ENCODE results near the gene CCDC106. TPM values are rescaled to one million over a fixed set of nuclear protein-coding genes. Genes with fewer than 3 reads are reported as not detected.

CCDC106 gene
- total RNA-seq, 2 experiments from 2014 or later, result 1.7 to 1.8 TPM

DNA sequence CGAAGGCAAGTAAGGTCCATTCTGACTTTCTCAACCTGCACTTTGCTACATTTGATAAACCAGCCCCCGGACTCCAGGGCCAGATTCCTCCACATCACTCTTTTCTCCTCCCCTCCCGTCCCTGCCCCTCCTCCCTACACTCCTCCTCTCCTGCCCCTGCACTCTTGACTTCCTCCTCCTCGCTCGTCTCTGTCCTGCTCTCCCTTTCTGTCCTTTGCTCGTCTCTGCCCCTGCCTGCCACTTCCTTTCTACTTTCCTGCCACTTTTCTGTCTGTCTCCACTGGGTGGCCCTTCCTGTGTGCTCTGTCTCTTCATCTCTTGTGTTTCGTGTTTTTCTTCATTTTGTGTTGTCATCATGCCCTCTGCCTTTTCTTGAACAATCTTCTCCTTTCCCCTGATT is 13.8 kb downstream of the CCDC106 start:
- TF ChIP-seq, protein P1, sequence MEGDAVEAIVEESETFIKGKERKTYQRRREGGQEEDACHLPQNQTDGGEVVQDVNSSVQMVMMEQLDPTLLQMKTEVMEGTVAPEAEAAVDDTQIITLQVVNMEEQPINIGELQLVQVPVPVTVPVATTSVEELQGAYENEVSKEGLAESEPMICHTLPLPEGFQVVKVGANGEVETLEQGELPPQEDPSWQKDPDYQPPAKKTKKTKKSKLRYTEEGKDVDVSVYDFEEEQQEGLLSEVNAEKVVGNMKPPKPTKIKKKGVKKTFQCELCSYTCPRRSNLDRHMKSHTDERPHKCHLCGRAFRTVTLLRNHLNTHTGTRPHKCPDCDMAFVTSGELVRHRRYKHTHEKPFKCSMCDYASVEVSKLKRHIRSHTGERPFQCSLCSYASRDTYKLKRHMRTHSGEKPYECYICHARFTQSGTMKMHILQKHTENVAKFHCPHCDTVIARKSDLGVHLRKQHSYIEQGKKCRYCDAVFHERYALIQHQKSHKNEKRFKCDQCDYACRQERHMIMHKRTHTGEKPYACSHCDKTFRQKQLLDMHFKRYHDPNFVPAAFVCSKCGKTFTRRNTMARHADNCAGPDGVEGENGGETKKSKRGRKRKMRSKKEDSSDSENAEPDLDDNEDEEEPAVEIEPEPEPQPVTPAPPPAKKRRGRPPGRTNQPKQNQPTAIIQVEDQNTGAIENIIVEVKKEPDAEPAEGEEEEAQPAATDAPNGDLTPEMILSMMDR (IDR thresholded peaks at IDR 0.05), result no peak
- Histone ChIP-seq H3K9me3 (ENCODE audit: control insufficient read depth in 1 of 2, insufficient read depth in 1 of 2, low read length in 2 of 2) (no peaks in the 10 kb centered on the region), H3K27me3 (ENCODE audit: control insufficient read depth in 1 of 2, insufficient read depth in 2 of 2, low read length in 2 of 2) (no peaks in the 10 kb centered on the region), H3K27ac (ENCODE audit: low read depth in 1 of 2, low read length in 2 of 2) (no peak overlapping the region), H3K4me1 (ENCODE audit: insufficient read depth, low read length) (peaks cover 49% of the 10 kb centered on the region), H3K36me3 (ENCODE audit: insufficient read depth, low read length) (peaks cover 77% of the 10 kb centered on the region), H3K4me3 (ENCODE audit: low read length) (no peak overlapping the region)
- intact Hi-C loops (cut with DNase I, micrococcal nuclease), result no loop called here
- CTCF ChIA-PET, result no interaction called here
- Mint-ChIP-seq H3K9me3 (no peaks in the 10 kb centered on the region), H3K27me3 (no peaks in the 10 kb centered on the region), H3K36me3 (ENCODE audit: low read depth) (peaks cover 72% of the 10 kb centered on the region), H3K27ac (peak overlapping the region; percentile 42), H3K4me3 (no peak overlapping the region), H3K4me1 (ENCODE audit: low read depth) (peaks cover 32% of the 10 kb centered on the region)
- DNase-seq, result no peak
- POLR2A ChIA-PET, result no interaction called here
- ATAC-seq (ENCODE audit: poor library complexity), result no peak

GRCh38 chr19:55663846-55664536 is 16.0 kb downstream of the CCDC106 start:
- TF ChIP-seq, protein P1 (IDR thresholded peaks at IDR 0.05), result no peak
- Histone ChIP-seq H3K36me3 (ENCODE audit: insufficient read depth, low read length) (peaks cover 93% of the 10 kb centered on the region), H3K27me3 (ENCODE audit: control insufficient read depth in 1 of 2, insufficient read depth in 2 of 2, low read length in 2 of 2) (no peaks in the 10 kb centered on the region), H3K9me3 (ENCODE audit: control insufficient read depth in 1 of 2, insufficient read depth in 1 of 2, low read length in 2 of 2) (no peaks in the 10 kb centered on the region), H3K4me1 (ENCODE audit: insufficient read depth, low read length) (peaks cover 35% of the 10 kb centered on the region), H3K27ac (ENCODE audit: low read depth in 1 of 2, low read length in 2 of 2) (no peak overlapping the region), H3K4me3 (ENCODE audit: low read length) (no peak overlapping the region)
- DNase-seq, result no peak
- ChIA-PET POLR2A (interaction anchor here (0.8 to 1.0 kb wide), 2 partner anchors 10 to 30 kb away, joined by 3 read pairs; partner anchors contain the start of gene EPN1), CTCF (interaction anchor here (0.9 kb wide), 1 partner anchor 11 kb away, joined by 6 read pairs; no protein-coding TSS in a partner anchor)
- Mint-ChIP-seq H3K27ac (no peak overlapping the region), H3K4me1 (ENCODE audit: low read depth) (peaks cover 16% of the 10 kb centered on the region), H3K9me3 (no peaks in the 10 kb centered on the region), H3K27me3 (no peaks in the 10 kb centered on the region), H3K36me3 (ENCODE audit: low read depth) (peaks cover 80% of the 10 kb centered on the region), H3K4me3 (no peak overlapping the region)
- no peak for ATAC-seq (ENCODE audit: poor library complexity)
- intact Hi-C loops (cut with DNase I, micrococcal nuclease), result no loop called here

- ChIA-PET CTCF (no interaction called here), POLR2A (interaction anchor here (0.8 to 1.3 kb wide), 3 partner anchors 10 to 12 kb away, joined by 3 to 6 read pairs (median 4); partner anchors contain the start of gene U2AF2)
- DNase-seq (no peak), ATAC-seq (ENCODE audit: poor library complexity) (no peak)
- H3K4me3 ChIP-seq (ENCODE audit: low read length), result no peak overlapping the region
- no peaks in the 10 kb centered on the region for H3K27me3 ChIP-seq (ENCODE audit: control insufficient read depth in 1 of 2, insufficient read depth in 2 of 2, low read length in 2 of 2)
- intact Hi-C loops (cut with DNase I, micrococcal nuclease), result no loop called here
- TF ChIP-seq, protein P1 (IDR thresholded peaks at IDR 0.05), result no peak
- peaks cover 21% of the 10 kb centered on the region for H3K4me1 Mint-ChIP-seq (ENCODE audit: low read depth)
- peaks cover 92% of the 10 kb centered on the region for H3K36me3 ChIP-seq (ENCODE audit: insufficient read depth, low read length)
- H3K27ac ChIP-seq (ENCODE audit: low read depth in 1 of 2, low read length in 2 of 2), result no peak overlapping the region
- no peaks in the 10 kb centered on the region for H3K27me3 Mint-ChIP-seq
- H3K9me3 ChIP-seq (ENCODE audit: control insufficient read depth in 1 of 2, insufficient read depth in 1 of 2, low read length in 2 of 2), result no peaks in the 10 kb centered on the region
- H3K4me3 Mint-ChIP-seq, result no peak overlapping the region
- no peaks in the 10 kb centered on the region for H3K9me3 Mint-ChIP-seq
- peaks cover 90% of the 10 kb centered on the region for H3K36me3 Mint-ChIP-seq (ENCODE audit: low read depth)
- H3K4me1 ChIP-seq (ENCODE audit: insufficient read depth, low read length), result peaks cover 39% of the 10 kb centered on the region
- H3K27ac Mint-ChIP-seq, result no peak overlapping the region
Observed at GRCh38 chr19:55666343-55667005, 18.5 kb downstream of the CCDC106 start.
